ENCODE measurements around the gene TMEM255B. TPM values are rescaled to one million over a fixed set of nuclear protein-coding genes. Genes with fewer than 3 reads are reported as not detected.
A peak's percentile ranks its signal among the peaks of the same experiment; 100 is the strongest.

TMEM255B gene
- total RNA-seq, 1 experiment from 2014 or later = not detected

DNA sequence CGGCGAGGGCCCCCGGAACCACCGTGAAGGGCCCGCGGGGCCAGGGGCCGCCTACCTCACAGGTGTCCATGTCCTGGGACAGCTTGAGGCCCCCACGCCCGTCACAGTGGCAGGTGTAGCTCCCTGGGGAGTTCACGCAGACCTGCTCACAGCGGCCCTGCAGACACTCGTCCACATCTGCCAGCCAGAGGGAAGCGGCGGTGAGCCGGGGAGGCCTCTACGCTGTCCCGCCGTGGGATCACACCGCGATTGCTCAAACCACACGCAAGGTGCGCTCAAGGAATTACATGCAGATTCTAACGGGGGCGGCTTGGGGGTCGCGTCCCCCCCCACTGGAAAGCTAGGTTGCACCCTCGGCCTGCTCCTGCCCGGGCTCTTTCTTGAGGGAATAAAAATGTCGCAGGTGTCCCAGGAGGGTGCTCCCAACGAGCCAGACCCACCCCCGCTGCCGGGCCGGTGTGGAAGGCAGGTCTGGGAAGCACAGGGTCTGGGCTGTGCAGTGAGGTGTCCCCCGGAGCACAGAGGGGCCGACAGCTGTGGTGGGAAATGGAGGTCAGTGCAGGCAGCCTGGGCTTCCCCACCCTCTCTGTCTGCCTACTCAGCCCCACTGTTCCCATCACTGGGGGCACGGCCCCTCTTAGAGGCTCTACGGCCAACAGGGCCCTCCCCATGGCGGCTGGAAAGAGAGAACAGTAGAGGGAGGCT, 75.6 kb downstream of the TMEM255B start:
- CTCF ChIA-PET = no interaction called here
- TF ChIP-seq, protein P1, sequence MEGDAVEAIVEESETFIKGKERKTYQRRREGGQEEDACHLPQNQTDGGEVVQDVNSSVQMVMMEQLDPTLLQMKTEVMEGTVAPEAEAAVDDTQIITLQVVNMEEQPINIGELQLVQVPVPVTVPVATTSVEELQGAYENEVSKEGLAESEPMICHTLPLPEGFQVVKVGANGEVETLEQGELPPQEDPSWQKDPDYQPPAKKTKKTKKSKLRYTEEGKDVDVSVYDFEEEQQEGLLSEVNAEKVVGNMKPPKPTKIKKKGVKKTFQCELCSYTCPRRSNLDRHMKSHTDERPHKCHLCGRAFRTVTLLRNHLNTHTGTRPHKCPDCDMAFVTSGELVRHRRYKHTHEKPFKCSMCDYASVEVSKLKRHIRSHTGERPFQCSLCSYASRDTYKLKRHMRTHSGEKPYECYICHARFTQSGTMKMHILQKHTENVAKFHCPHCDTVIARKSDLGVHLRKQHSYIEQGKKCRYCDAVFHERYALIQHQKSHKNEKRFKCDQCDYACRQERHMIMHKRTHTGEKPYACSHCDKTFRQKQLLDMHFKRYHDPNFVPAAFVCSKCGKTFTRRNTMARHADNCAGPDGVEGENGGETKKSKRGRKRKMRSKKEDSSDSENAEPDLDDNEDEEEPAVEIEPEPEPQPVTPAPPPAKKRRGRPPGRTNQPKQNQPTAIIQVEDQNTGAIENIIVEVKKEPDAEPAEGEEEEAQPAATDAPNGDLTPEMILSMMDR (IDR thresholded peaks at IDR 0.05; ENCODE audit: unreplicated experiment) = no peak
- Mint-ChIP-seq H3K4me1 (ENCODE audit: low read depth, unreplicated experiment) (peaks cover 10% of the 10 kb centered on the region), H3K36me3 (ENCODE audit: insufficient read depth, unreplicated experiment) (no peaks in the 10 kb centered on the region), H3K27ac (ENCODE audit: unreplicated experiment) (no peak overlapping the region), H3K9me3 (ENCODE audit: low read depth, unreplicated experiment) (no peaks in the 10 kb centered on the region), H3K27me3 (ENCODE audit: unreplicated experiment) (no peaks in the 10 kb centered on the region), H3K4me3 (ENCODE audit: low read depth, unreplicated experiment) (no peak overlapping the region)
- intact Hi-C loops (cut with micrococcal nuclease; ENCODE audit: unreplicated experiment) = no loop called here
- BruUV-seq (replicated peaks) = no TSS peak
- no peak for DNase-seq

DNA sequence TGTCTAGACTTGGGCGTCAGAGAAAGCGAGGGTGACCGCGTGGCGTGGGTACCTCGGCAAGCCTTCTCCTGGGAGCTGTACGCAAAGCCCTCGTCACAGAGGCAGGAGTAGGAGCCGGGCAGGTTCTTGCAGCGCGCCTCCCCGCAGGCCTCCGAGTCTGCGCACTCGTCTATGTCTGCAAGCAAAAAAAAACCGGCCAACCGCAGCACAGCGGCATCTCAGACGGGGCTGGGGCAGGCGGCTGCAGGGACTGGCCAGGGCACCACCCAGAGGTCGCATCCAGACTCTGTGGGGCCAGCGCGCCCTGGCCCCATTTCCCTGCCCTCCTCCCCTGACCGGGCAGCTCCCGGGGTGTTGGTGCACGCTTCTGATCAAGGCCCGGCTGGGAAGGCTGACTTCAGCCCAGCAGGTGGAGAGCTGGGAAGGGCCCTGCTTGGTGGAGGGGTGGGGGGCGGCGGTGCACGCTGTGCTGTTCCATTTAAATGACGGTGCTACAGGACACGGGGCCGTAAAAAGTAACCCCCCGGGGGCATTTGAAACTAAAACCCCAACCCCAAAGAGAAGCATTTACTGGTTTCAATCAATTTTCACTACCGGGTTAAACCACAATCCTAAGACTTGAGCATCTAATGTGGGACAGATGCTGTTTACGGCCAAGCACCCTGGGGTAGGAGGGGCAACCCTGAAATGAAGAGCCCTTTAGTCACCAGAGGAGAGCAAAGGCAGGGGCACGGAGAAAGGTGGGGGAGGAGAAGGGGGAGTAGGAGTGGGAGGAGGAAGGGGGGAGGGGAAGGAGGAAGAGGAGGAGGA, 76.6 kb downstream of the TMEM255B start:
- Mint-ChIP-seq H3K36me3 (ENCODE audit: insufficient read depth, unreplicated experiment) (no peaks in the 10 kb centered on the region), H3K4me3 (ENCODE audit: low read depth, unreplicated experiment) (no peak overlapping the region), H3K9me3 (ENCODE audit: low read depth, unreplicated experiment) (no peaks in the 10 kb centered on the region), H3K27ac (ENCODE audit: unreplicated experiment) (no peak overlapping the region), H3K4me1 (ENCODE audit: low read depth, unreplicated experiment) (peaks cover 10% of the 10 kb centered on the region), H3K27me3 (ENCODE audit: unreplicated experiment) (no peaks in the 10 kb centered on the region)
- BruUV-seq (replicated peaks) = no TSS peak
- intact Hi-C loops (cut with micrococcal nuclease; ENCODE audit: unreplicated experiment) = no loop called here
- CTCF ChIA-PET = interaction anchor here (0.7 kb wide), 1 partner anchor 306 kb away, joined by 3 read pairs; no protein-coding TSS in a partner anchor
- TF ChIP-seq, protein P1 (IDR thresholded peaks at IDR 0.05; ENCODE audit: unreplicated experiment) = no peak
- DNase-seq = no peak

DNA sequence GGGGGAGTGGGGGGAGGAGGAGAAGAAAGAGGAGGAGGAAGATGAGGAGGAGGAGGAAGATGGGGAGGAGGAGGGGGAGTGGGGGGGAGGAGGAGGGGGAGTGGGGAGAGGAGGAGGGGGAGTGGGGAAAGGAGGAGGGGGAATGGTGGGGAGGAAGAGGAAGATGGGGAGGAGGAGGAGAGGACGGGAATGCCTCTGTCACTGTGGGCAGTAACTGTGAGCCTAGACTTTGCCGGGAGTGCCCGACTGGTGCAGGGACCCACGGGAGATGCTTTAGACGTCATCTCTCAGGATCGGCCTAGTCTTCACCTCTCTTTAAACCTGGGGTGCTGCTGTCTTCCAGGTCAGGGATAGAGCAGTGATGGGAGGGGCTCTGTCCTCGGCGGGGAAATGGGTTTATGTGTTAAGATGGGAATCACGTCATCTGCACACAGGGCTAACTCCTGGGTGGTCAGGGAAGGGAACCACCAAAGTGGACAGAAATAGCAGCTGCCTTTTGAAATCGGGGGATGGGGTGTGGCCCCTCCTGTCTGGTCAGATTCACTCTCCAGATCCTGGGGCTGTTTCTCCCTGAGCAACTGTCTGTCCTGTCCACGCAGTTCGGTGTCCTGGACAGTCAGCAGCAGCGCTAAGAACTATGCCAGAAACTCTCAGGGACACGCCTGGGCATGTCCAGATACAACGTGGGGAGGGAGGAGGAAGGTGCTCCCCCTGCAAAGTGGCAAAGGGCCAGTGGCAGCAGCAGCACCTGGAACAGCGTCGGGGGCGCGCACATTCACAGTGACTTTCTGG, 77.9 kb downstream of the TMEM255B start:
- Mint-ChIP-seq H3K27me3 (ENCODE audit: unreplicated experiment) (peaks cover 5% of the 10 kb centered on the region), H3K9me3 (ENCODE audit: low read depth, unreplicated experiment) (no peaks in the 10 kb centered on the region), H3K4me3 (ENCODE audit: low read depth, unreplicated experiment) (no peak overlapping the region), H3K4me1 (ENCODE audit: low read depth, unreplicated experiment) (peaks cover 10% of the 10 kb centered on the region), H3K36me3 (ENCODE audit: insufficient read depth, unreplicated experiment) (no peaks in the 10 kb centered on the region), H3K27ac (ENCODE audit: unreplicated experiment) (no peak overlapping the region)
- BruUV-seq (replicated peaks) = no TSS peak
- intact Hi-C loops (cut with micrococcal nuclease; ENCODE audit: unreplicated experiment) = no loop called here
- TF ChIP-seq, protein P1 (IDR thresholded peaks at IDR 0.05; ENCODE audit: unreplicated experiment) = no peak
- CTCF ChIA-PET = no interaction called here
- DNase-seq = no peak

DNA sequence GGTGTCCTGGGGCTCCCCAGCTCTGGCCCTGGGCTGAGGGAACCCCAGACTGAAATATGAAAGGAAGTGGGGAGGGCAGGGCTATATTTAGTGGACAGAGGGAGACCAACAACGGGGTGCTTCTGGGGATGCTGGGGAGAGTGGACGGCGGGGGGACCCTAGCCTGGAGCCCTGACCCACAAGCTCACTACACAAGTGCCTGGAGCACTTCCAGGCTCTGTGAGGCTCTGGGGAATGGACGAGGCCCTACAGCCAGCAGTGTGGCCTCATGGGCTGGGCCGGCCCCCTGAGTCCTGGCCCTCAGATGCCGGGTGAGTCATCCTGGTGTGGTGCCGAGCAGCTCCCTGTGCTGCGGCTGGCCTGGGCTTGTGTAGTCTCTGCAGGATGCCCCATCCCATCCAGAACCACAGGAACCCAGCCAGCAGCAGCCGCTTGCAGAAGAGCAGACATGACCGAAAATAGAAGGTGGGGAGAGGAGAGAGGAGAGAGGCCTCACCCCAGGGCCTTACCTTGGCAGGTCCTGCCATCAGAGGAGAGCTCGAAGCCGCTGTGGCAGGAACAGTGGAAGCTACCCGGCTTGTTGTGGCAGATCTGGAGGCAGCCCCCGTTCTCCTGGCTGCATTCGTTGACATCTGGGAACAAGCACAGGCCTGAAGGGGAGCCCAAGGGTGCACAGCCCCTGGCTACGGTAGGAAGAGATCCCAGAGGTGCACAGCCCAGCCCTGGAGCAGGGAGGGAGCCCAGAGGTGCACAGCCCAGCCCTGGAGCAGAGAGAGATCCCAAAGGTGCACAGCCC, 78.7 kb downstream of the TMEM255B start:
- Mint-ChIP-seq H3K9me3 (ENCODE audit: low read depth, unreplicated experiment) (no peaks in the 10 kb centered on the region), H3K27ac (ENCODE audit: unreplicated experiment) (no peak overlapping the region), H3K27me3 (ENCODE audit: unreplicated experiment) (peaks cover 7% of the 10 kb centered on the region), H3K4me1 (ENCODE audit: low read depth, unreplicated experiment) (peaks cover 10% of the 10 kb centered on the region), H3K4me3 (ENCODE audit: low read depth, unreplicated experiment) (no peak overlapping the region), H3K36me3 (ENCODE audit: insufficient read depth, unreplicated experiment) (no peaks in the 10 kb centered on the region)
- peak; percentile 53 for DNase-seq
- CTCF ChIA-PET = interaction anchor here (0.5 kb wide), 1 partner anchor 261 kb away, joined by 3 read pairs; no protein-coding TSS in a partner anchor
- intact Hi-C loops (cut with micrococcal nuclease; ENCODE audit: unreplicated experiment) = no loop called here
- BruUV-seq (replicated peaks) = no TSS peak
- TF ChIP-seq, protein P1 (IDR thresholded peaks at IDR 0.05; ENCODE audit: unreplicated experiment) = no peak
